ENCODE results near the gene ZNF185.
"Not testable (repeated sequence)": the region's sequence is repeated elsewhere in the genome, so short reads cannot be mapped to it uniquely, and the experiment has no call there.

Gene ZNF185

GRCh38 chrX:152901816-152902501, 4.1 kb downstream of the ZNF185 start:
- H3K36me3 Mint-ChIP-seq (ENCODE audit: low read depth), result no peaks in the 10 kb centered on the region
- peaks cover 3% of the 10 kb centered on the region for H3K27me3 Mint-ChIP-seq (ENCODE audit: low read depth)
- no peaks in the 10 kb centered on the region for H3K4me1 Mint-ChIP-seq (ENCODE audit: low read depth)
- peak overlapping the region; percentile 5 for H3K27ac Mint-ChIP-seq
- no peak for DNase-seq (ENCODE audit: low spot score)
- no peak overlapping the region for H3K4me3 Mint-ChIP-seq
- H3K9me3 Mint-ChIP-seq, result no peaks in the 10 kb centered on the region

GRCh38 chrX:152902502-152902820, 4.6 kb downstream of the ZNF185 start:
- DNase-seq (ENCODE audit: low spot score), result no peak
- Mint-ChIP-seq H3K36me3 (ENCODE audit: low read depth) (no peaks in the 10 kb centered on the region), H3K27me3 (ENCODE audit: low read depth) (peaks cover 3% of the 10 kb centered on the region)

GRCh38 chrX:152903589-152903988, 5.7 kb downstream of the ZNF185 start:
- Mint-ChIP-seq H3K4me3 (no peak overlapping the region), H3K27me3 (ENCODE audit: low read depth) (peaks cover 3% of the 10 kb centered on the region), H3K9me3 (no peaks in the 10 kb centered on the region), H3K4me1 (ENCODE audit: low read depth) (no peaks in the 10 kb centered on the region), H3K36me3 (ENCODE audit: low read depth) (no peaks in the 10 kb centered on the region), H3K27ac (no peak overlapping the region)
- DNase-seq (ENCODE audit: low spot score), result no peak

More at GRCh38 chrX:152902502-152902820, 4.6 kb downstream of the ZNF185 start:
- H3K9me3 Mint-ChIP-seq, result no peaks in the 10 kb centered on the region
- H3K27ac Mint-ChIP-seq, result no peak overlapping the region
- H3K4me3 Mint-ChIP-seq, result no peak overlapping the region
- no peaks in the 10 kb centered on the region for H3K4me1 Mint-ChIP-seq (ENCODE audit: low read depth)

DNA sequence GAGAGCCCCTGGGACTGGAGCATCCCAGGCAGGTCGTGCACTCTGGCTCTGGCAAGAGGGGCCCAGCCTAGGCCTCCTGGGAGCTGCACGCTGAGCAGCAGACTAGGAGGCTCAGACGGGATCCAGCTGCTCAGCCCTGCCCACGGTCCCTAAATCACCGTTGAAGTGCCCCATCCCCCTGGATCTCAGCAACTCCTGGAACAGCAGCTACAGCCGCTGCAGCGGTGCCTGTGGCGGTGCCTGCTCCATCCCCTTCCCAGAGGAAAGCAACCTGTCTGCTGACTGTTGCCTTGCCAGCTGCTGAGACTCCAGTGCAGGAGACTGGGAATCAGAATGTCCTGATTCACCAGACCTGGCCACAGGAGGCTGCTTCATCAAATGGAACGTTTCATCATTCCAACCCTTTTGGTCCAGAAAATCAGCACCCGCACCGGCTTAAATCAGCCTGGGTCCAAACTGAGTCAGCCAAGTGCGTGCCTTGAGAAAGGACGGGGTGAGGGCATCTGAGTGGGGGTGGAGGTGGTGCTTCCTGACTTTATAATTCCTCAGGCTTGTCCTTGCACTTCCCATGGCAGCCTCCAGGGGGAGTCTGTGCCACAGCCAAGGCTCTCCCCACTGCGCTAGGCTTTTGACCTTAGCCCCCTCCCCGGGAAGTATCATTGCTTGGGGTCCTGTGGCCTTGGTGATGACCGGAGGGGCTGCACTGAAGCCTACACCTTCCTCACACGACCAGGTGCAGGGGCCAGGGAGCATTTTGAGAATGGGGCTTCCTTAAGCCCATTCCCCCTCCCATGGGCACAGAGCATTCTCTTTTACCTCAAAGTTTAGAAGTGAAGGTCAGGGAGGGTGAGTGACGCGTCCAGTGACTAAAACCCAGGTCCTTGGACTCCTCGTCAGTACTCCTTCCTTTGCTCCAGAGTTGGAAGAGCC, 6.5 kb downstream of the ZNF185 start:
- H3K9me3 Mint-ChIP-seq, result no peaks in the 10 kb centered on the region
- H3K4me3 Mint-ChIP-seq, result no peak overlapping the region
- peak; percentile 6 for DNase-seq (ENCODE audit: low spot score)
- no peaks in the 10 kb centered on the region for H3K4me1 Mint-ChIP-seq (ENCODE audit: low read depth)
- H3K27ac Mint-ChIP-seq, result no peak overlapping the region
- H3K27me3 Mint-ChIP-seq (ENCODE audit: low read depth), result peaks cover 3% of the 10 kb centered on the region
- no peaks in the 10 kb centered on the region for H3K36me3 Mint-ChIP-seq (ENCODE audit: low read depth)

DNA sequence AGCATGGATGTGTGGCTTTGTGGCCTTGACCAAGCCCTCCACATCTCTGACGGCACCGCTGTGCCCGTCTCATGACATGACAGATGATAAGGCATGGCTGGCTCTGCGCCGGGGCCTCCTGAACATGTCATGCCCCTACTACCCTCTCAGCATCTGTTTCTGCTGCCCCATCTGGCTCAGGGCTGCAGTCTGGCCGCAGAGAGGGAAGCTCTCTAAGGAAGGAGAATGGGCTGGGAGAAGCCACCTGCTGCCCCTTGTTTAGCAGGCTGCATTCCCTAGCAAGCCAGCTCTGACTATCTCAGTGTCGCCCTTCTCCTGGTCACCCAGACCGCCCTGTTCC, 7.2 kb downstream of the ZNF185 start:
- no peak for DNase-seq (ENCODE audit: low spot score)
- peaks cover 1% of the 10 kb centered on the region for H3K27me3 Mint-ChIP-seq (ENCODE audit: low read depth)
- H3K27ac Mint-ChIP-seq, result no peak overlapping the region
- no peak overlapping the region for H3K4me3 Mint-ChIP-seq
- H3K36me3 Mint-ChIP-seq (ENCODE audit: low read depth), result no peaks in the 10 kb centered on the region
- no peaks in the 10 kb centered on the region for H3K4me1 Mint-ChIP-seq (ENCODE audit: low read depth)
- H3K9me3 Mint-ChIP-seq, result no peaks in the 10 kb centered on the region

- no peaks in the 10 kb centered on the region for H3K4me1 Mint-ChIP-seq (ENCODE audit: low read depth)
- H3K36me3 Mint-ChIP-seq (ENCODE audit: low read depth), result no peaks in the 10 kb centered on the region
- no peak overlapping the region for H3K27ac Mint-ChIP-seq
- no peaks in the 10 kb centered on the region for H3K27me3 Mint-ChIP-seq (ENCODE audit: low read depth)
- no peak for DNase-seq (ENCODE audit: low spot score)
- no peaks in the 10 kb centered on the region for H3K9me3 Mint-ChIP-seq
- no peak overlapping the region for H3K4me3 Mint-ChIP-seq
Measured at GRCh38 chrX:152907084-152907651, 9.3 kb downstream of the ZNF185 start.

DNA sequence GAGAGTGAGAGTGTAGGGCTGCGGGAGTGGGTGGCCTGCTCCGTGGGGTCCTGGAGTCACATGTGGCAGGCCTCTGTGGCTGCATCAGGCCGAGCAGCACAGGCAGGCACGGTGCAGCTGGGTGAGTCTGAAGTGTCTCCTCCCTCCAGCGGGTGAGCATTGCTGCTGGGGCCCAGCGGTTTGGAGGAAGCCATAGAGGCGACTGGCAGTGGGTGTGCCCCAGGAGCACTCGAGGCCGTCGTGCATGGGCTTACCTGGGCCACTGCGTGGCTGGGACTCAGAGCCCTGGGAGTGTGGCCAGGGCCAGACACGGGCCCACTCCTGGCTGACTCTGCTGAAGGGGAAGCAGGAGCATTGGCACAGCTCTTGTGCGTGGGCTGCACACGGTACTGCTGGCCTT, 10.6 kb downstream of the ZNF185 start:
- no peak for DNase-seq (ENCODE audit: low spot score)
- no peaks in the 10 kb centered on the region for H3K27me3 Mint-ChIP-seq (ENCODE audit: low read depth)
- H3K4me3 Mint-ChIP-seq, result no peak overlapping the region
- no peaks in the 10 kb centered on the region for H3K9me3 Mint-ChIP-seq
- no peaks in the 10 kb centered on the region for H3K4me1 Mint-ChIP-seq (ENCODE audit: low read depth)
- no peak overlapping the region for H3K27ac Mint-ChIP-seq
- no peaks in the 10 kb centered on the region for H3K36me3 Mint-ChIP-seq (ENCODE audit: low read depth)

DNA sequence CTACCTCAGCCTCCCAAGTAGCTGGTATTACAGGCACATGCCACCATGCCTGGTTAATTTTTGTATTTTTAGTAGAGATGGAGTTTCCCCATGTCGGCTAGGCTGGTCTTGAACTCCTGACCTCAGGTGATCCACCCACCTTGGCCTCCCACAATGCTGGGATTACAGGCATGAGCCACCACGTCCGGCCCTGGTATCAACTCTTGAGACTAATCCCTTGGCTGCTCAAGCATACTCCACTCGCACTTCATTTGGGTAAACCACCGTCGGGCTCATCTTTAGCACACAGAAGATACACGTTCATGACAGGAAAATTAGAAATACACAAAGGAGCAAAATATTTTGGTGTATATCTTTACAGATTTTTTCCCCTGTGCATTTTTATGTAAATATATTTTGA, 12.2 kb downstream of the ZNF185 start:
- not testable (repeated sequence) for H3K4me3 Mint-ChIP-seq; H3K36me3 Mint-ChIP-seq (ENCODE audit: low read depth); DNase-seq (ENCODE audit: low spot score); H3K27me3 Mint-ChIP-seq (ENCODE audit: low read depth); H3K4me1 Mint-ChIP-seq (ENCODE audit: low read depth); H3K9me3 Mint-ChIP-seq; H3K27ac Mint-ChIP-seq

DNA sequence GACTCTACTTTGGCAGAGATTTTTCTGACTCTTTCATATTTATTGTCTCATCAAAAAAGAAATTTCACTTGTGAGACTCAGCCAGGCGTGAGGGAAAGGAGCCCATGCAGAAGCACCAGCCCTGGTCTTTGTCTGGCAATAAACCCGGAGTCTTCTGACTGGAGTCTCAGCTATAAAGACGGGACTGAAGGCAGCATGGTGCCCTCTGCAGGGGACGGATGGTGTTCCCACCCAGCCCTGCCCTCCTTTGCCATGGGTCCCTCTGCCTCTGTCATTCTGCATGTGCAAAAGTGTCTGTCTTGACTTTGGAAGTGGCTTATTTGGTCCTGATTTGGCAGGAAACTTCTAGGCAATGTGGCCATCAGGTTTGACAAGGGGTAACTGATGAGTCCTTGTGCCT, 14.2 kb downstream of the ZNF185 start:
- no peak for DNase-seq (ENCODE audit: low spot score)
- no peak overlapping the region for H3K4me3 Mint-ChIP-seq
- no peaks in the 10 kb centered on the region for H3K4me1 Mint-ChIP-seq (ENCODE audit: low read depth)
- H3K27ac Mint-ChIP-seq, result no peak overlapping the region
- no peaks in the 10 kb centered on the region for H3K36me3 Mint-ChIP-seq (ENCODE audit: low read depth)
- H3K9me3 Mint-ChIP-seq, result no peaks in the 10 kb centered on the region
- H3K27me3 Mint-ChIP-seq (ENCODE audit: low read depth), result no peaks in the 10 kb centered on the region

DNA sequence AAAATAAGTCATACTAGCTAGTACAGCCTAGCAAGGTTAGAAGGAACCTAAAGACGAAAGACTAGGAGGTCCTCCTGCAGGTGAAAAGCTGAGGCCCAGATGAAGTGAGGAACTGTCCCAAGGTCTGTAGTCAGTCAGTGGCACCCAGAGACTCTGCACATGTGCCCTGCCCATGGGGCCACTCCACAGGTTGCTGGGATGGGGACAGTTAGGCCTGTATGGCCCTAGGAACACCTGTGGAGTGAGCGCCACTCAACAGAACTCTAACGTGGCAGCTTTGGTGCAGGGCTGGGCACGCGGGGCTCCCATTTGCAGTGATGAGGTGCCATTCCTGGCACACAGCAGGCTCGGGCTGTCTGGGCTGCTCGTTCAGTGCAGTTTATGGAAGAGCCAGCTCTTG, 14.8 kb downstream of the ZNF185 start:
- H3K4me3 Mint-ChIP-seq, result no peak overlapping the region
- no peak for DNase-seq (ENCODE audit: low spot score)
- H3K27ac Mint-ChIP-seq, result no peak overlapping the region
- no peaks in the 10 kb centered on the region for H3K4me1 Mint-ChIP-seq (ENCODE audit: low read depth)
- H3K9me3 Mint-ChIP-seq, result no peaks in the 10 kb centered on the region
- H3K36me3 Mint-ChIP-seq (ENCODE audit: low read depth), result no peaks in the 10 kb centered on the region
- H3K27me3 Mint-ChIP-seq (ENCODE audit: low read depth), result no peaks in the 10 kb centered on the region

DNA sequence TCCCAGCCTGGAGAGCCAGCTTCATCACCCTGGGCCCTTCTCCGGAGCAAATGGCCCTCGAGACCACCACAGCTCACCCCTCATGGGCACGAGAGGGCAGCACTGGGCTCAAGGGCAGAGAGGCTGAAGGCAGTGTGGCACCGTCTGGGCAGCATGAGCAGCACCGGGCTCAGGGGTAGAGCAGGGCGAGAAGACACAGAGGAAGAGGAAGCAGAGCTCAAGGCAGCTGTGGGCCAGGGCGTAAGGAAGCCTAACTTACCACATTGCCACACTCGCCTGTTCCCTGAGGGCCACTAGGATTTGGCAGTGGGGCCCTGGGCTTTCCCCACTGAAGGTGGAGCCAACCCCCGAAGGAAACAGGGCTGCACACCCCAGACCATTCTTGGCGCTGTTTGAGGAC, 15.5 kb downstream of the ZNF185 start:
- Mint-ChIP-seq H3K27me3 (ENCODE audit: low read depth) (no peaks in the 10 kb centered on the region), H3K27ac (no peak overlapping the region), H3K9me3 (no peaks in the 10 kb centered on the region), H3K4me3 (no peak overlapping the region), H3K4me1 (ENCODE audit: low read depth) (no peaks in the 10 kb centered on the region), H3K36me3 (ENCODE audit: low read depth) (no peaks in the 10 kb centered on the region)
- DNase-seq (ENCODE audit: low spot score), result no peak

DNA sequence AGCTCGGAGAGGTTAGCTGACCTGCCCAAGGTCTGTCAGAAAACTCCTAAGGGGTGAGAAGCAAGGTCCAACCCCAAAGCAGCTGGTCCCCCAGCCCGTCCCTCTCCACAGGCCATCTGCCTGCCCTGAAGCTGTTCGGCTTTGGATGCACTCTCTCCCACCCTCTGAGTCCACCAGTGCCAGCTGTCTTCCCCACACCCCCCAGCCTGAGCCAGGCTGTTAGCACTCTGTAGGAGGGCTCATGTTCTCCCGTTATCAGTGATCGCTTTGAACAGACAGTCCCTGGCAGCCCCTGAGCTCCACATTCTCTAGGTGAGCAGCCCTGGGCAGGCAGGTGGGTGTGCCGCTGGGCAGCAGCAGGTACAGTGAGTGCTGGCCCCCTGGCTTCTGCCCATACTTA, 16.0 kb downstream of the ZNF185 start:
- Mint-ChIP-seq H3K36me3 (ENCODE audit: low read depth) (no peaks in the 10 kb centered on the region), H3K4me1 (ENCODE audit: low read depth) (no peaks in the 10 kb centered on the region), H3K4me3 (no peak overlapping the region), H3K9me3 (no peaks in the 10 kb centered on the region), H3K27me3 (ENCODE audit: low read depth) (no peaks in the 10 kb centered on the region), H3K27ac (no peak overlapping the region)
- no peak for DNase-seq (ENCODE audit: low spot score)

DNA sequence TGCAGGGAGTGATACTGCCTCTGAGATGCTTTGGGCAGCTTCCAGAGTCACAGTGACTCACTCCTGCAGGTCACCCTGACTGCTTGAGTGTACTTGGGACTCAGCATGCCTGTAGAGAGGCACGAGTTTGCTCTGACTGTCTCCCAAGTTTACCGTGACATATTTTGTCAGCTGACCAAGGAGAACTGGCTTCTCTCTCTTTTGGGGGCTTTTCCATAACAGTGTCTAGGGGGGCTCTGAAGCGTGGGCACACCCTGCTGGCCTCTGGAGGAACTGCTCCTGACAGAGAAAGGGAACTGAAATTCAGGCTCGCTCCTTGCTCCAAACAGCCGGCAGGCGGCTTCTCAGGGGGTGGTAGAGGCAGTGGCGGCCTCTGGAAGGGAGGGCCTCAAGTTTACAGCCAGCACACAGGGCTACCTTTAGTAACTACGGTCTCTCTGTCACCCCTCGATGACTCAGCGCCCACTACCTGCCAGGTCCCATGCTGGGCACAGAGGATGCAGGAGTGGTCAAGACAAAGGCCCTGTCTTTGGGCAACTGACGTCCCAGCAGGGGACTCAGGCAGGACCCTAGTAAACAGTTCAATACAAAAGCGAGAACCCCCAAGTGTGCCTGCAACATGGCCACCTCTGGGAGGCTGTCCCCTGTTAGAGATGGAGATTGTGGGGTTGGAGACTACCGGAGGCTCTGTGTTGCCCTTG, 17.8 kb downstream of the ZNF185 start:
- Mint-ChIP-seq H3K9me3 (no peaks in the 10 kb centered on the region), H3K4me1 (ENCODE audit: low read depth) (no peaks in the 10 kb centered on the region), H3K27ac (no peak overlapping the region), H3K36me3 (ENCODE audit: low read depth) (no peaks in the 10 kb centered on the region), H3K4me3 (no peak overlapping the region), H3K27me3 (ENCODE audit: low read depth) (no peaks in the 10 kb centered on the region)
- DNase-seq (ENCODE audit: low spot score), result no peak
